ENCODE measurements around the gene TMEM222.

The TMEM222 gene

GRCh38 chr1:27341525-27342252, 19.7 kb downstream of the TMEM222 start, which contains the start of gene SYTL1:
SYTL1 (plus strand) TSS chr1:27342022; CDS start chr1:27345335, 3,313 bp downstream.
- DNase-seq (ENCODE audit: low spot score in 2 of 2): peak; percentile 71 to 79
- H3K4me3 Mint-ChIP-seq: peak within 1 kb of the TSS; percentile 94
- peaks cover 6% of the 10 kb centered on the region for H3K36me3 Mint-ChIP-seq
- ATAC-seq (ENCODE audit: low read depth): peak; percentile 86
- H3K27me3 Mint-ChIP-seq: no peaks in the 10 kb centered on the region
- H3K27ac Mint-ChIP-seq: peak within 1 kb of the TSS; percentile 88
- peaks cover 2% of the 10 kb centered on the region for H3K9me3 Mint-ChIP-seq
- peaks cover 36% of the 10 kb centered on the region for H3K4me1 Mint-ChIP-seq

GRCh38 chr1:27342391-27342777, 20.4 kb downstream of the TMEM222 start:
- ATAC-seq (ENCODE audit: low read depth) (peak; percentile 6), DNase-seq (ENCODE audit: low spot score in 2 of 2) (no peak)
- peak overlapping the region; percentile 94 for H3K4me3 Mint-ChIP-seq
- H3K36me3 Mint-ChIP-seq: peaks cover 8% of the 10 kb centered on the region
- H3K27me3 Mint-ChIP-seq: no peaks in the 10 kb centered on the region
- peak overlapping the region; percentile 88 for H3K27ac Mint-ChIP-seq
- H3K4me1 Mint-ChIP-seq: peaks cover 40% of the 10 kb centered on the region
- H3K9me3 Mint-ChIP-seq: peaks cover 2% of the 10 kb centered on the region

DNA sequence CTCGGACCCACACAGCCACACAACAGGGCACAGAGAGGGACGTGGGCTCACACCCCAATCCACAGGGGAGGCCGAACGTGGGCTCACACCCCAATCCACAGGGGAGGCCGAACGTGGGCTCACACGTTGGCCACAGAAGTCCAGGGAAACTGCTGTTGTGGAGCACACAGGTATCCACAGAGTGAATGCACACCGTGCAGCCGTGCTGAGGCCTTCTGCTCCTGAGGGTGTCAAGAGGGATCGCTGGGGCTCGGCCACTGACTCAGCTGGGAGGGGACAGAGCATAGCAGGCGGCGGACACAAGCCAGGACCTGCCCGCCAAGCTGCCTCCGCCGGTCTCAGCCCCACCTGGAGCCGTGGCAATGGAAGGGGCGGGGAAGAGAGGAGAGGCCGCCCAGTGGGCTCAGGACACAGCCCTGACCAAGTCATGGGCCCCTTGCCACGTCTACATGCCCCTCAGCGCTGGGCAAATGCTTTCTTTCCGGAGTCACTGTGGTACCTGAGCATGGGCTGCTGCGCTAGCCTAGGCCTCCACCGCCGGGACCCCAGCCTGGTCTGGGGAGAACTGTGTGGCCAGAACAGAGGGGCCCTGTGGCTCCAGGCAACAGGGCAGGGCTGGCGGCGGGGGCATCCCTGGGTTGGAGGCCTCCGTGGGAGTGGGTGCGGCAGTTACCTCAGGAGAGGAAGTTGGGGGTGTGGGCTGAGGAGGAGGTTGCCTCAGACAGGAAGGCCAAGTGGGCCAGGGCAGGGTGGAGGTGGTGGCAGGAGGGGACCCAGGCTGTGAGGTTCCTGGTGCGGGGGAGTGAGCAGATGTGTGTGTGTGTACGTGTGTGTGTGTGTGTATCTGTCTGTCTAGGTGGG, 21.0 kb downstream of the TMEM222 start:
- H3K27ac Mint-ChIP-seq: peak overlapping the region; percentile 88
- DNase-seq (ENCODE audit: low spot score in 2 of 2): peak in 1 of 2 donors; percentile 50
- peak; percentile 50 for ATAC-seq (ENCODE audit: low read depth)

GRCh38 chr1:27343639-27344025, 21.7 kb downstream of the TMEM222 start:
- Mint-ChIP-seq H3K27ac (peak overlapping the region; percentile 88), H3K27me3 (no peaks in the 10 kb centered on the region), H3K36me3 (peaks cover 14% of the 10 kb centered on the region), H3K4me3 (peak overlapping the region; percentile 94), H3K4me1 (peaks cover 45% of the 10 kb centered on the region), H3K9me3 (peaks cover 2% of the 10 kb centered on the region)
- DNase-seq (ENCODE audit: low spot score in 2 of 2): no peak
- ATAC-seq (ENCODE audit: low read depth): no peak

More for the DNA sequence above, 21.0 kb downstream of the TMEM222 start:
- H3K36me3 Mint-ChIP-seq: peaks cover 12% of the 10 kb centered on the region
- peak overlapping the region; percentile 94 for H3K4me3 Mint-ChIP-seq
- H3K27me3 Mint-ChIP-seq: no peaks in the 10 kb centered on the region
- peaks cover 2% of the 10 kb centered on the region for H3K9me3 Mint-ChIP-seq
- peaks cover 44% of the 10 kb centered on the region for H3K4me1 Mint-ChIP-seq

DNA sequence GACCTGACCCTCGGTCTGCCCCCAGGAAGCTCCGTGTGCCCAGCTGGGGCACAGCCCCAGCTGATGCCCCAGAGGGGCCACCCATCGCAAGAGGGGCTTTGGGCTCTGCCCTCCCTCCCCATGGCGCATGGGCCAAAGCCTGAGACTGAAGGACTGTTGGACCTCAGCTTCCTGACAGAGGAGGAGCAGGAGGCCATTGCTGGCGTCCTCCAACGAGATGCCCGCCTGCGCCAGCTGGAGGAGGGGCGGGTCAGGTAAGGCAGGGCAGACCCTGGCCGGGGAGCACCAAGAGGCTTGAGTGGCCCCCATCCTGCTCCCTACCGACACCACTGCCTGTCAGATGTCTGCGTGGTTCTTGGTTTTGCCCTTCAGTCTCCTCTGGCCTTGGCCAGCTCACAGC, 23.3 kb downstream of the TMEM222 start:
- Mint-ChIP-seq H3K27me3 (no peaks in the 10 kb centered on the region), H3K4me3 (no peak overlapping the region), H3K36me3 (peaks cover 14% of the 10 kb centered on the region), H3K4me1 (peaks cover 38% of the 10 kb centered on the region), H3K27ac (no peak overlapping the region), H3K9me3 (no peaks in the 10 kb centered on the region)
- DNase-seq (ENCODE audit: low spot score in 2 of 2): no peak
- no peak for ATAC-seq (ENCODE audit: low read depth)

DNA sequence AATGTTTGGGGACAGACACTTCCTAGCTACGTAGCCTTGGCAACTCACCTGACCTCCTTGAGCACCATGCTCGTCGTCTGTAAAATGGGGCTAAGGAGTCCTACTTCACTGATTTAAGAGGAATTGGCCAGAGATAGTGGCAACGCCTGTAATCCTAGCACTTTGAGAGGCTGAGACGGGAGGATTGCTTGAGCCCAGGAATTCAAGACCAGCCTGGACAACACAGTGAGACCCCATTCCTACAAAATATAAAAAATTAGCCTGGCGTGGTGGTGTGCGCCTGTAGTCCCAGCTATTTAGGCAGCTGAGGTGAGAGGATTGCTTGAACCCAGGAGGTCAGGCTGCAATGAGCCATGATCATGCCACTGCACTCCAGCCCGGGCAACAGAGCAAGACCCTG, 24.4 kb downstream of the TMEM222 start:
- H3K4me1 Mint-ChIP-seq: peaks cover 34% of the 10 kb centered on the region
- DNase-seq (ENCODE audit: low spot score in 2 of 2): no peak
- H3K9me3 Mint-ChIP-seq: no peaks in the 10 kb centered on the region
- H3K27ac Mint-ChIP-seq: no peak overlapping the region
- no peak for ATAC-seq (ENCODE audit: low read depth)
- no peaks in the 10 kb centered on the region for H3K27me3 Mint-ChIP-seq
- H3K36me3 Mint-ChIP-seq: peaks cover 15% of the 10 kb centered on the region
- peak overlapping the region; percentile 51 for H3K4me3 Mint-ChIP-seq

- H3K4me1 Mint-ChIP-seq: peaks cover 31% of the 10 kb centered on the region
- H3K36me3 Mint-ChIP-seq: peaks cover 15% of the 10 kb centered on the region
- H3K4me3 Mint-ChIP-seq: no peak overlapping the region
- H3K27ac Mint-ChIP-seq: no peak overlapping the region
- H3K9me3 Mint-ChIP-seq: no peaks in the 10 kb centered on the region
- DNase-seq (ENCODE audit: low spot score in 2 of 2) (no peak), ATAC-seq (ENCODE audit: low read depth) (no peak)
- H3K27me3 Mint-ChIP-seq: no peaks in the 10 kb centered on the region
These were observed 25.1 kb downstream of the TMEM222 start for GRCh38 chr1:27346991-27347624.

DNA sequence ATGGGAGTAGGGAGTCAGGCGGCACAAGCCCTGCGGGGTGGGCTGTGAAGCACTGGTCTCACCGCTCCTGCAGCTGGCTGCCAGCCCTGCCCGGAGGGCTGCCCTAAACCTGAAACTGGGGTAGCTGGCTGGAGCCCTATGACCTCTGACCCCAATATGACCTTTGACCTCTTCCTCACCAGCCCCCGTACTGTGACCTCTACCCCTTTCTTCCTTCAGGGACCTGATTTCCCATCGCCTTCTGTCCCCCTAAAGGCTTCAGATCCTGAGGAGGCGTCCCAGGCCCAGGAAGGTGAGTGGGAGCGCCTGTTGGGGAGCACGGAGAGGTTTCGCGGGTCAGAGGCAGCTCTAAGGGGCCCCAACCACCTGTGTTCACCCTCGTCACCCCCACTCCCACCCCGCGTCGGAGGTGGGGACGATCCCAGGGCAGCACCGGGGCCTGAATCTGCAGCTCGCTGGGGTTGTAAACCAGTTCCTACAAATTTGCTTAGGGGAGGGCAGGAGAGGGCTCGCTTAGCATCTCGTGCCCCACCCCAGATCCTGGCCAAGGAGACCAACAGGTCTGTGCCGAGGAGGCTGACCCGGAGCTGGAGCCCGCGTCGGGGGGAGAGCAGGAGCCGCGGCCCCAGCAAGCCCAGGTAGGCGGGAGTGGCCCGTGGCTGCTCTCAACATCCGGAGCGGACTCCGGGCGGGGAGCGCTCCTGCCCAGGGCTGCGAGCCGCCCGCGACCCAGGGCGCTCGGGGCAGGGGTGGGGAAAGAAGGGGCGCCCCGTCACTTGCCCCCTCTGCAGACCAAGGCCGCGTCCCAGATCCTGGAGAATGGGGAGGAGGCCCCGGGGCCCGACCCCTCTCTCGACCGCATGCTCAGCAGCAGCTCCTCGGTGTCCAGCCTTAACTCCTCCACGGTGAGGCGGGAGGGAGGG, 27.2 kb downstream of the TMEM222 start:
- DNase-seq (ENCODE audit: low spot score in 2 of 2): no peak
- Mint-ChIP-seq H3K4me3 (peak overlapping the region; percentile 70), H3K36me3 (peaks cover 15% of the 10 kb centered on the region), H3K27me3 (no peaks in the 10 kb centered on the region), H3K9me3 (no peaks in the 10 kb centered on the region), H3K27ac (no peak overlapping the region), H3K4me1 (peaks cover 19% of the 10 kb centered on the region)
- ATAC-seq (ENCODE audit: low read depth): peak; percentile 86

DNA sequence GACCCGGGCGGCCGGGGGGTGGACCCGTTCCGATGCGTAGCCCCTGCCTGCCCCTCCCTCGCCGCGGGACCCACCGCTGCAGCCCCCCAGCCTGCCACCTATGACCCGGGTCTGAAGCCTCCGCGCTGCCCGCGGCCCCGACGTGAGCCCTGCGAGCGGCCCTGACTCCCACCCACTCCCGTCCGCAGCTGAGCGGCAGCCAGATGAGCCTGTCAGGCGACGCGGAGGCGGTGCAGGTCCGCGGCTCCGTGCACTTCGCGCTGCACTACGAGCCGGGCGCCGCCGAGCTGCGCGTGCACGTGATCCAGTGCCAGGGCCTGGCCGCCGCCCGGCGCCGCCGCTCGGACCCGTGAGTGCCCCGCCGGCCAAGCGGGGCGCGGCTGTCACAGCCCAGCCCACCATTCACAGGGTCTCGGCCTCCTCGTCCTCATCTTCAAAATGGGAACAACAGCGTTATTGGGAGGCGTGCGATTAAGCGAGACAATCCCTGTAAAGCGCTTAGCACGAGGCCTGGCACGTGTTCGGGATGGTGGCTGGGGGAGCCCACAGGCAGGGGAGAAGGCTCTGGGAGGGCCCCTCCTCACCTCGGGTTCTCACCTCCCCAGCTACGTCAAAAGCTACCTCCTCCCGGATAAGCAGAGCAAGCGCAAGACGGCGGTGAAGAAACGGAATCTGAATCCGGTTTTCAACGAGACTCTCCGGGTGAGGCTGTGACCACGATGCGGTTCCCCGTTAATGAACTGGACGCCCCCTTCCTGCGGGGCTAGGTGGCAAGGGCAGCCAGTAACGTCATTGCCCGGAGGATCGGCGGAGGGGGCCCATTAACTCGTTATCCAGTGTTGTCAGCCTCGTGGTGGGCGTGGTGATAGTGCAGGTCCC, 28.1 kb downstream of the TMEM222 start:
- peak; percentile 78 for ATAC-seq (ENCODE audit: low read depth)
- Mint-ChIP-seq H3K27me3 (no peaks in the 10 kb centered on the region), H3K36me3 (peaks cover 15% of the 10 kb centered on the region), H3K27ac (no peak overlapping the region), H3K4me1 (peaks cover 15% of the 10 kb centered on the region), H3K4me3 (peak overlapping the region; percentile 68), H3K9me3 (no peaks in the 10 kb centered on the region)
- DNase-seq (ENCODE audit: low spot score in 2 of 2): no peak

- Mint-ChIP-seq H3K27me3 (no peaks in the 10 kb centered on the region), H3K9me3 (no peaks in the 10 kb centered on the region), H3K27ac (no peak overlapping the region), H3K4me1 (peaks cover 21% of the 10 kb centered on the region), H3K4me3 (peak overlapping the region; percentile 11), H3K36me3 (peaks cover 15% of the 10 kb centered on the region)
- DNase-seq (ENCODE audit: low spot score in 2 of 2): no peak
- ATAC-seq (ENCODE audit: low read depth): no peak
These were observed 28.9 kb downstream of the TMEM222 start for GRCh38 chr1:27350663-27351540.

- Mint-ChIP-seq H3K27ac (no peak overlapping the region), H3K4me3 (no peak overlapping the region), H3K36me3 (peaks cover 11% of the 10 kb centered on the region), H3K9me3 (no peaks in the 10 kb centered on the region), H3K27me3 (no peaks in the 10 kb centered on the region), H3K4me1 (peaks cover 19% of the 10 kb centered on the region)
- ATAC-seq (ENCODE audit: low read depth) (no peak), DNase-seq (ENCODE audit: low spot score in 2 of 2) (no peak)
These were observed 29.7 kb downstream of the TMEM222 start for GRCh38 chr1:27351541-27352107.

Measured in memory B cell (primary cell).